Measurements from ENCODE around the gene SYNDIG1L.

- no peak for TF ChIP-seq POLR2A (IDR thresholded peaks at IDR 0.05)
- TF ChIP-seq, protein P1, sequence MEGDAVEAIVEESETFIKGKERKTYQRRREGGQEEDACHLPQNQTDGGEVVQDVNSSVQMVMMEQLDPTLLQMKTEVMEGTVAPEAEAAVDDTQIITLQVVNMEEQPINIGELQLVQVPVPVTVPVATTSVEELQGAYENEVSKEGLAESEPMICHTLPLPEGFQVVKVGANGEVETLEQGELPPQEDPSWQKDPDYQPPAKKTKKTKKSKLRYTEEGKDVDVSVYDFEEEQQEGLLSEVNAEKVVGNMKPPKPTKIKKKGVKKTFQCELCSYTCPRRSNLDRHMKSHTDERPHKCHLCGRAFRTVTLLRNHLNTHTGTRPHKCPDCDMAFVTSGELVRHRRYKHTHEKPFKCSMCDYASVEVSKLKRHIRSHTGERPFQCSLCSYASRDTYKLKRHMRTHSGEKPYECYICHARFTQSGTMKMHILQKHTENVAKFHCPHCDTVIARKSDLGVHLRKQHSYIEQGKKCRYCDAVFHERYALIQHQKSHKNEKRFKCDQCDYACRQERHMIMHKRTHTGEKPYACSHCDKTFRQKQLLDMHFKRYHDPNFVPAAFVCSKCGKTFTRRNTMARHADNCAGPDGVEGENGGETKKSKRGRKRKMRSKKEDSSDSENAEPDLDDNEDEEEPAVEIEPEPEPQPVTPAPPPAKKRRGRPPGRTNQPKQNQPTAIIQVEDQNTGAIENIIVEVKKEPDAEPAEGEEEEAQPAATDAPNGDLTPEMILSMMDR (IDR thresholded peaks at IDR 0.05) = no peak
Measured at GRCh38 chr14:74465335-74465734, 39.3 kb upstream of the SYNDIG1L start.
